ENCODE data around the gene TIAM1.

TIAM1 gene

DNA sequence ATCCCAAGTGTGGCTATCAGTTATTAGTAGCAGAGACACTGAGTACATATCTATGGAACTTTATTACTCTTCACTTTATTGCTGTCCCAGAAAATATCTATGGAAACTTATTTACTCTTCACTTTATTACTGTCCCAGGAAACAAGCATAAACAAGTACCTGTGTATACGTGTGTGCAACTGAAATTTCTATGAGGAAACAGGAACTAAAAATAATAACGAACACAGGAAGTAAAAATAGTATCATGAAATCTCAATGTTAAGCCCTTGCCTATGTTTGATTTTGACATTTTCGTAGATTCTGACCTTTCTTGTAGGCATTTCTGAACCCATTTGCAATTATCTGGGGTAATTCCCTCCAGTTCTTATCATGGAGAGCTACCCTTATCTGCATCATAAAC is 240.9 kb downstream of the TIAM1 start:
- no peak for DNase-seq

DNA sequence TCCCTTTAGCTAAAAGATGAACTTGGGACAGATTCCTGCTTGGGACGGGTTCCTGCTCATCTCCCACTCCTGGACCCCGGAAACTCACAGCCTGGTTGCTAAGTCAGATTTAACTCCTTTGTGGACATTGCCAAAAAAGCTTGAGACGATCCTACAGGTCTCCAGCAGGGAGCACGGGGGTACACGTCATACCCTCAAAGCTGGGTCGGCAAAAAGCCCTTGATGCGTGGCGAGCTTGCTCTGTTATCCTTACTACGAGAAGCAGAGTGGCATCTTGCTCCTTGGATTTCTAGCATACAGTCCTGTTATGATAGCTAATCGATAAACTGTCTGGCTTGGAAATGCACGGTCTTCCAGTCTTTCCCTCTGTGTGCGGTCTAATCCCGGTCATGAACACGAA is 244.9 kb downstream of the TIAM1 start:
- no peak for DNase-seq

DNA sequence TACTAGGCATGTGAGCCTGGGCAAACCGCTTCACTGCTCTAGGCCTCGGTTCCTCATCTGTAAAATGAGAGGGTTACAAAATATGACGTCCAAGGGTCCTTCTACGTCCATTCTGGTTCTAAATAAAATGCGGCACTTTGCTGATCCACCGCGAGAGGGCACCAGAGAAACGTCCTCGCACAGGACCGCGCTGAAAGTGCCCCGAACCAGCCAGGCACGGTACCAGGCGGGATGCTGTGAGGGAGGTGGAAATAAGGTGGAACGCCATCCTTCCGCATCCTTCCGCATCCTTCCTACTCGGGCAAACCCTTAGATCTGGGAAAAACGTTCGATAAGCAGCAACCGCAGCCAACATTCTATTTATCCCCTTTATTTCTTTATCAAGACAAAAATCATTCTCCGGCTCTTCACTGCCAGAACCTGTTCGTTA is 245.5 kb downstream of the TIAM1 start:
- peak in 53 of 58 donors; percentile 10 to 85 (median 45) for DNase-seq

DNA sequence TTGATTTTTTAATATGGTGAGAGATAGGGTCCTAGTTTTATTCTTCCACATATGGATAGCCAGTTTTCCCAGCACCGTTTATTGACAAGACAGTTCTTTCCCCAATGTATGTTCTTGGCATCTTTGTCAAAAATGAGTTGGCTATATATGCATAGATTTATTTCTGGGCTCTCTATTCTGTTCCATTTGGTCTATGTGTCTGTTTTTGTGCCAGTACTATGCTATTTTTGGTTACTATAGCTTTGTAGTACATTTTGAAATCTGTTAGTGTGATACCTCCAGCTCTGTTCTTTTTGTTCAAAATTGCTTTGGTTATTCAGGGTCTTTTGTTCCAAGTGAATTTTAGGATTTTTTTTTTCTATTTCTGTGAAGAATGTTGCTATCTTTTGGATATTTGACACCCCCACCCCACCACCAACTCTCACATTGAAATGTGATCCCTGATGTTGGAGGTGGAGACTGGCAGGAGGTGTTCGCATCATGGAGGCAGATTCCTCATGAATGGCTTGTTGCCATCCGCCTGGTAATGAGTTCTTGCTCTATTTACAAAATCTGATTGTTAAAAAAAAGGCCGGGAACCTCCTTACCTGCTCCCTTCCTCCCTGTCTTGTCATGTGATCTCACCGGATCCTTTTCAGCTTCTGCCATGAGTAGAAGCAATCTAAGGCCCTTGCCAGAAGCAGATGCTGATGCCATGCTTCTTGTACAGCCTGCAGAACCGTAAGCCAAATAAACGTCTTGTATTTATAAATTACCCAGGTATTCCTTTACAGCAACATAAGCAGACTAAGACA is 251.0 kb downstream of the TIAM1 start:
- DNase-seq, result peak in 4 of 58 donors; percentile 11 to 35 (median 21)

DNA sequence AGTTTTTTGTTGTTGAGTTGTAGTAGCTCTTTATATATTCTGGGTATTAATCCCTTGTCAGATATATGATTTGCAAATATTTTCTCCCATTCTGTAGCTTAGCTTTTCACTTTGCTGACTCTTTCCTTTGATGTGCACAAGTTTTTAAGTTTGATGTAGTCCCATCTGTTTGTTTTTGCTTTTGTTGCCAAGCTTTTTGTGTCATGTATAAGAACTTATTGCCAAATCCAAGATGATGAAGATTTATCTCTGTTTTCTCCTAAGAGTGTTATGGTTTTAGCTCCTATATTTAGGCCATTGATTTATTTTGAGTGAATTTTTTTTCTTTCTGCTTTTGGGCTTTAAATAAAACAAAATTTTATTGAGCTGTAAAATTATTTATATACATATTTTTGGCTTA is 253.7 kb downstream of the TIAM1 start:
- no peak for DNase-seq

DNA sequence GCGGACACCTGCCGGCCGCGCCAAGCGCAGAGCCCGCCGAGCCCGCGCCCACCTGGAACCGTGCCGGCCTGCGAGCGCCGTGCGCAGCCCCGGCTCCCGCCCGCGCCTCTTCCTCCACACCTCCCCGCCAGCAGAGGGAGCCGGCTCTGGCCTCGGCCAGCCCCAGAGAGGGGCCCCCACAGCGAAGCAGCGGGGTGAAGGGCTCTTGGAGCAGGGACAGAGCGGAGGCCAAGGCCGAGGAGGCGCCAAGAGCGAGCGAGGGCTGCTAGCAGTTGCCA is 255.6 kb downstream of the TIAM1 start:
- DNase-seq, result no peak

DNA sequence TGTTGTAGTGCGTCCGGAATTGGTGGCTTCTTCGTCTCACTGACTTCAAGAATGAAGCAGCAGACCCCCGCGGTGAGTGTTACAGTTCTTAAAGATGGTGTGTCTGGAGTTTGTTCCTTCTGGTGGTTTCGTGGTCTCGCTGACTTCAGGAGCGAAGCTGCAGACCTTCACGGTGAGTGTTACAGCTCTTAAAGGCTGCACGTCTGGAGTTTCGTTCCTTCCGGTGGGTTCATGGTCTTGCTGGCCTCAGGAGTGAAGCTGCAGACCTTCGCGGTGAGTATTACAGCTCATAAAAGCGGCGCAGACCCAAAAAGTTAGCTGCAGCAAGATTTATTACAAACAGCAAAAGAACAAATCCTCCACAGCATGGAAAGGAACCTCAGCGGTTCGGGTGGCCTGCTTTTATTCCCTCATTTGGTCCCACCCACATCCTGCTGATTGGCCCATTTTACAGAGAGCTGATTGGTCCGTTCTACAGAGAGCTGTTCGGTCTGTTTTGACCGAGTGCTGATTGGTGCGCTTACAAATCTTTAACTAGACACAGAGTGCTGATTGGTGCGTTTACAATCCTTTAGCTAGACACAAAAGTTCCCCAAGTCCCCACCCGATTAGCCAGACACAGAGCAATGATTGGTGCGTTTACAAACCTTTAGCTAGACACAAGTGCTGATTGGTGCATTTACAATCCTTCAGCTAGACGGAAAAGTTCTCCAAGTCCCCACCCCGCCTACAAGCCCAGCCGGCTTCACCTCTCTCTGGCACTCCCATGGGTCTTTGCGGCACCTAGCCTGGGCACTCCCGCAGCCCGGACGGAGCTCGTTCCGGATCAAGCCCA is 256.2 kb downstream of the TIAM1 start:
- no peak for DNase-seq

DNA sequence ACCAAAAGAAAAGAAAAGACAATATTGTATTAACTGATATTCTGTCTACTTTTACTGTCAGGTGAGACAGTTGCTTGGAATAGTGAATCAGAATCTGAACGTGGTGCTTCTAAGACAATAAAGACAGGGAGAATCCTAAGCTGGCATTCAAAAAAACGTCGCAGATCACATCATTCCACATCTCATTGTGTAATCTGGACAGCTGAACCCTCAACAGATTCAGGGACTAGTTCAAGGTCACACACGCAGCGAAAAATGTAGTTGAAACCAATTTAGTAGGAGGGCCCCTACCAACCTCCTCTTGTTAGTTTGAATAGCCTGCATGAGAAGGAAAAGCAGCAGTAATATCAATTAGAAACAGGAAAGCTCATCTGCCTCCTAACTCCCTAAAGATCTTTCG is 259.4 kb downstream of the TIAM1 start:
- no peak for DNase-seq

DNA sequence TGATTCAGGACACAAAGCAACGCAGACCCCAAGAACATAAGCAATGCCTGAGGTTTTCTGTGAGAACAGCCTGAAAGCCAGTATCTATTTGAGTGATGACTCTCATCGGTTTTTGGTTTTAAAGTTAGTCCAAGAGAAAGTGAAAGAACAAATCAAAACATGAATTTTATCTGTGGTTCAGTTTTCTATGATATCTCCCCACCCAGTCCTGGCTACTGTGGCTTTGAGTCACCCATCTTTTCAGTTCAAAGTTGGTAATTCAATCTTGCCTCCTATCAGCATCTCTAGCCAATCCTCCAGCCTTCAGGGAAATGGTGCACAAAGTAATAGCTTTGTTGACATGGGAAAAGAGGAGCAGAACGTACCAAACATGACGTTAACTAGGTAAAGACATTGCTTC is 265.3 kb downstream of the TIAM1 start:
- no peak for DNase-seq

DNA sequence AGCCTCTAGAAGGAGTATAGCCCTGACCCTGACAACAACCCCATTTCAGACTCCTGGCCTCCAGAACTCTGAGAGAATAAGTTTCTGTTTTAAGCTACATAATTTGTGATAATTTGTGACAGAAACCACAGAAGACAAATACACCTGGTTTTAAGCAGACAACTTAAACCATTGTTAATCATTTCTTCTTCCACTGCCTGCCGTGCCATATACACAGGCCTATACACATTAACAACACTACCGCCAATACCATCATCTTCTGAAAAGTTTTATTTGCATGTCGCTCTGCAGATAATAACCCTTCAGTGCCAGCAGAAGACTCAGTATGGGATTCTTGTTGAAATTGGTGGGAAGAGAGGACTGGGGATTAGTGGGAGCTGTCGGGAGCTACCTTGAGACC is 265.8 kb downstream of the TIAM1 start:
- DNase-seq, result no peak

DNA sequence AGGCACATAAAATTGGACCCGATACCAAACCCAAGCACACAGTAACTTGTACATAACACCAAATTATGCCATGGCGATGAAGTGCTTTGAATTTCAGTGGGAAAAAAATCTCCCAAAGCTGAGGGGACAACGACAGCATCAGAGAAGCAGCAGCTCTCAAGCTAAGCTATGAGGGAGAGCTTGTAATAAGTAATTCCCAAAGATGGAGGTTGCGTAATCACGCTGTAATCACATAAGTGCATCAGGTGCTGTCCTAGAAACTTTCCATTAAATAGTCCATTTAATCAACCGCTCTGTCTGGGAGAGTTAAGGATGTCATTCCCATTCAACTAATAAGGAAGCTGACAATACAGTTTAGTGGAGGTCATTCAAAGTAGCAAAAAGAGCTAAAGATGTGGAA is 268.2 kb downstream of the TIAM1 start:
- no peak for DNase-seq

DNA sequence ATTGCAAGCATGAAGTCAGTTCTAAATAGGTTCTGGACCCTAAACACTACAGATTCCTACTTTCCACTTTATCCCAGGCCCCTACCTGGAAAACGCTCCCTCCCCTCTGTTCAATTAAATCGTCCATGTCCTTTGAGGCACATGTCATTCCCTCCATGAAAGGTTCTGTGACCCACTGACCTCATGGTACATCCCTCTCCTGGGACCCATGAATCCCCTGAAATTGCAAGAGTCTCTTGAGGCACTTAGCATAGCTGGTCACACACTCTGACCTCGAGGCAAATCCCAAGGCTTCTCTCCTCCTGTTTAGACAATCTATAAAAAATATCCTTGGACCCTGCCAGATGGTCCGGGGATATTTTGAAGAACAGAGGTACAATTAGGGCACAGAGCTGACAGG is 271.5 kb downstream of the TIAM1 start:
- DNase-seq, result no peak
